GM13977 (cell line): Measurements from ENCODE around the gene PIK3IP1.
"Not testable (repeated sequence)": the region's sequence is repeated elsewhere in the genome, so short reads cannot be mapped to it uniquely, and the experiment has no call there.

ENCODE experiments used
- DNase-seq: peaks from one replicate; pipeline ENCODE4 v3.0.0; 2012; ENCODE audit warnings: low spot score
- CTCF ChIP-seq: IDR thresholded peaks from 2 replicates; pipeline ENCODE4 v1.5.1; 2012; ENCODE audit warnings: mild to moderate bottlenecking, control low read depth; ENCODE audit not compliant: insufficient read depth; ENCODE audit errors: extremely low read depth, missing control alignments
- in situ Hi-C: fragments of 300-500 bp; cut with MboI; formaldehyde crosslinking; loops from one replicate; pipeline ENCODE4 v1.12.0; 2022; ENCODE audit warnings: low sequenced_read_pairs, low pct_unique_long_range_greater_than_20kb, mixed read lengths, inconsistent platforms; ENCODE audit not compliant: unreplicated experiment

PIK3IP1 gene

GRCh38 chr22:31328544-31328960, 36.3 kb upstream of the PIK3IP1 start:
- no peak for DNase-seq
- TF ChIP-seq CTCF: no peak
- in situ Hi-C loops: no loop called here

- TF ChIP-seq CTCF: no peak
- in situ Hi-C loops: no loop called here
- no peak for DNase-seq
Measured at GRCh38 chr22:31327806-31328543, 35.7 kb upstream of the PIK3IP1 start.

- no peak for TF ChIP-seq CTCF
Measured at GRCh38 chr22:31326877-31327276, 34.6 kb upstream of the PIK3IP1 start.

GRCh38 chr22:31323578-31324550, 31.6 kb upstream of the PIK3IP1 start:
- in situ Hi-C loops: no loop called here
- DNase-seq: no peak
- no peak for TF ChIP-seq CTCF

More at GRCh38 chr22:31326877-31327276, 34.6 kb upstream of the PIK3IP1 start:
- in situ Hi-C loops: no loop called here
- no peak for DNase-seq

GRCh38 chr22:31321421-31321820, 29.1 kb upstream of the PIK3IP1 start:
- no peak for DNase-seq
- in situ Hi-C loops: no loop called here

GRCh38 chr22:31314220-31314619, 21.9 kb upstream of the PIK3IP1 start:
- DNase-seq, in situ Hi-C loops: not testable (repeated sequence)

More at GRCh38 chr22:31321421-31321820, 29.1 kb upstream of the PIK3IP1 start:
- no peak for TF ChIP-seq CTCF
